GM21381 (cell line): ENCODE measurements around the gene LRRC14B.

Source experiments
- ATAC-seq: cut with Tn5 transposase; IDR thresholded peaks from one replicate; pipeline ENCODE4 v1.9.1; 2021; ENCODE audit warnings: mild to moderate bottlenecking, moderate library complexity; ENCODE audit not compliant: unreplicated experiment

LRRC14B gene

DNA sequence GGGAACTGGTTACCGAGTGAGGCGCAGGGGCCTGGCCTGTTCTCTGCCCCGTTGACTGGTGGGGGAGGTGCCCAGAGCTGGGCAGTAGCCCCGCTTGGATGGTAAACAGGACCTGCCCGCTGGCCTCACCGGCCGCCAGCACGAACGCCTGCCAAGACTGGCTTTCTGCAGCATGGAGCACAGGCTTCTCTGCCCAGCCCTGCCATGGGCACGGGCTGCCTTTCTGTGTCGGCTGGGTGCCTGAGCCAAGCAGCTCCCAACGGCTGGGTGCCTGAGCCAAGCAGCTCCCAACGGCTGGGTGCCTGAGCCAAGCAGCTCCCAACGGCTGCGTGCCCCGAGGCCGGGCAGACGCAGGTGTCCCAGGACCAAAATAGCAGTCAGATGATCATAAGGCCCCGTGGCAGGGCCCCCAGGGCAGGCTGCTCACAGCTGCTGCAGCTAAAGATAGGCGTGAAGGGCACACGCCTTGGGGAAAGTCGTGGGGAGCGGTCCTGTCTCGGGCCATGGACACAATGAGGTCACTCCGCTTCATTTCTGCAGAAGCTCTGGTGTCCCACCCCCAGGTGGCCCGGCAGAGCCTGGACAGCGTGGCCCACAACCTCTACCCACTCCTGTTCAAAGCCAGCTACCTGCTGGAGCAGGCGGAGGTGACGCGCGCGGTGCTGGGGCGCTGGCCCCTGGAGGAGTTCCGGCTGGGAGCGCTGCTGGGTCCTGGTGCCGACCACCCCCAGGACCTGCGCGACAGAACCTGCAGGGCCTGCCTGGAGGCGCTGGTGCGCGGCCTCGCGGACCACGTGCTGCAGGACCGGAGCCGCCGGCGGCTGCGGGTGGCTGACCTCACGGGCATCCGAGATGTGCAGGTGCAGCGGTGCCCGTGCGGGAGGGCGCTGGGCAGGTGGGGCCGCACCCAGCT, at the start of gene LRRC14B:
Gene LRRC14B (plus strand): TSS at position 460 of the 913 bp plus-strand sequence. CDS start 44 bp downstream, at position 504.
- peak; percentile 33 for ATAC-seq

DNA sequence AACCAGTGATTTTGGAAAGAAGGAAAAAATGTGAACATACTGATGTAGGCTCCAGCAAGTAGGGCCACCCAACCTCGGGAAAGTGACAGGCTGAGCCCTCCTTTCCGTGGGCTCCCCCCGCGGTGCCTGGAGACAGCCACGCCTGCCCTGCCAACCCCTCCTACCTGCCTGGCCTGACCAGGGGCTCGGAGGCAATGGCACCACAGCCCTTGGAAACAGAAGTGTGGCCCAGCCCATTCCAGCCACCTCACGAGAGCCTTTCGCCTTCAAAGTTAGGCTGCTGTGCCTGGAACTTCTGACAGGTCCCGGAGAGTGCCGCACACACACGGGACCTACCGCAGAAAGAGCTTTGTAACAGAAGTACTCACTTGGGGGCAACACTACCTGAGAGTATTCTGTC, 49.5 kb upstream of the LRRC14B start:
- ATAC-seq, result no peak

DNA sequence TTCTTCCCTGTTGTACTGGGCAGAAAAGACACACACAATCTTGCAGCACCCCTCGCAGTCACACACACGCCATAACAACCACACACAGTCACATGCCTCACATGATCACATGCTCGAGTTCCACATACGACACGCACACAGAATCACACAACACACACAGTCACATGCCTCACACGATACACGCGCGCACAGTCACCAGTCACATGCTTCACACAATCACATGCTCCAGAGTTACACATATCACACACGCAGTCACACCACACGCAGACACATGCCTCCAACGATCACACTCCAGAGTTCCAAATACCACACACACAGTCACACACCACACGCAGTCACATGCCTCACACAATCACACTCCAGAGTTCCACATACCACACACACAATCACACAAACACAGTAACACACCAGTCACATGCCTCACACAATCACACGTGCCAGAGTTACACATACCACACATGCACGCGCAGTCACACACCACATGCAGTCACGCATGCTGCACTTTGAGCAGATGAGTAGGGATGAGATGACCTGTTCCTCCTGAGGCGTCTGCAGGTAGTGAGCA, 49.0 kb upstream of the LRRC14B start:
- ATAC-seq, result no peak

DNA sequence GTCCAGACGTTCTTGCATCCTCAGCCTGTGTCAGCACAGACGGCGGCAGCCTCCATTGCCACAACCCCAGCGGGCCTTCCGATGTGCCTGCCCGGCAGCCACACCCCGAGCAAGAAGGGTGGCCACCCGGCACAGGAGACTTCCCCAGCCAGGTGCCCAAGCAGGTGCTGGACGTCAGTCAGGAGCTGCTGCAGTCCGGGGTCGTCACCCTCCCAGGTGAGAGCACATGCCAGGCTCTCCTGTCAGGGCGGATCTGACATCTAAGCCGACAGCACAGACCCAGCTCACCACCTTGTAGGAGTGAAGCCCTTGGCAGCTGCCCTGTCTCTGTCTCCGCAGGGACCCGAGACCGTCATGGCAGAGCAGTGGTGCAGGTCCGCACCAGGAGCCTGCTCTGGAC, 48.3 kb upstream of the LRRC14B start:
- no peak for ATAC-seq

DNA sequence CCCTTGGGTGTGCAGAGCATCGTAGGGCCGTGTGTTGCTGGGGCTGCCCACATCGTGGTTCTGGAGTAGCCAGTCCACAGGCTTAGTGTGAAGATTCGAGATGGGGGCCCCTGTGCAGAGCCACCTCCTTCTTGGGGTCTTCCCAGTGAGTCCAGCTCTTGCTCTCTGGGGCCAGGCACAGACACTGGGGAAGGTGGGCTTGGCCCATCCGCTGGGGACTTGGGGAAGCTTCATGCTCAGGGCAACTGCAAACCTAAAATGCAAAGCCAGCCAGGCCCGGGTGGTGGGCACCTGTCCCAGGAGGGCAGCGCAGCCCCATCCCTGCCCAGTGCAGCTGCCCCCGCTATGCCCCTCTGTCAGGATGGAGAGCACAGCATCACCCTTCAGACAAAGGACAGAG, 46.4 kb upstream of the LRRC14B start:
- no peak for ATAC-seq

DNA sequence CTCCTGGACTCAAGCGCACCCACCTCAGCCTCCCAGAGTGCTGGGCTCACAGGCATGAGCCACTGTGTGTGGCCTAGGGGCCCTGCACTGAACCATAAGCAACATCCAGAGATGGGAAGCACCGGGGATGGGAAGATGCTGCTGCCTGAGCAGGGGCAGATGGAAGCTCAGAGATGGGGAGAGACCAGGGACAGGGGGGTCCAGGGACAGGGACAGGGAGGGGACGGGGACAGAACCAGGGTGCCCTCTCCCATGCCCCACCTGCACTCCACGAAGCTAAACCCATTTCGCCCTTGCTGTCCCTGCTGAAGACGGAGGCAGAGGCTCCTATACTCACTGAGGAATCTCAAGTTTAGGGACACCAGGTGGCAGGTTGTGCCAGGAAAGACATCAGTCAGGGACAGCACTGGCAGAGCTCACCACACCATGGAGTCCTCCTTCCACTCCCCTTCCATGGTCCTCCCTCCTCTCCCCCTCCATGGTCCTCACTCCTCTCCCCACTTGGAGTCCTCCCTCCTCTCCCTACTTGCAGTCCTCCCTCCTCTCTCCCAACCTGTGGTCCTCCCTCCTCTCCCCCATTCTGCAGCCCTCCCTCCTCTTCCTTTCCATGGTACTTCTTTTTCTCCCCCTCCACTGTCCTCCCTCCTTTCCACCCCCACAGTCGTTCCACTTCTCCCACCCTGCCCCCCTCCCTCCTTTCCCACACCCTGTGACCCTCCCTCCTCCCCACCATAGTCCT, 45.5 kb upstream of the LRRC14B start:
- no peak for ATAC-seq

DNA sequence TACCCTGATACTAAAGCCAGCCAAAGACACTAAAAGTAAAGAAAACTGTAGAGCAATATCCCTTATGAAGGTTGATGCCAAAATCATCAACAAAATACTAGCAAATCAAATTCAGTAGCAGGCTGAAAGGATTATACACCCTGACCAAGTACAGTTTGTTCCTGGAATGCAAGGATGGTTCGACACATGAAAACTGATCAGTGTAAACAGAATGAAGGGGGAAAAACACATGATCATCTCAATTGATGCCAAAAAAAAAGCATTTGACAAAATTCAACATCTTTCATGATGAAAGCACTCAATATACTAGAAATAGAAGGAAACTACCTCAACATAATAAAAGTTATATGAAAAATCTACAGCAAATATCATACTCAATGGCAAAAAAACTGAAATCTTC, 43.5 kb upstream of the LRRC14B start:
- no peak for ATAC-seq

DNA sequence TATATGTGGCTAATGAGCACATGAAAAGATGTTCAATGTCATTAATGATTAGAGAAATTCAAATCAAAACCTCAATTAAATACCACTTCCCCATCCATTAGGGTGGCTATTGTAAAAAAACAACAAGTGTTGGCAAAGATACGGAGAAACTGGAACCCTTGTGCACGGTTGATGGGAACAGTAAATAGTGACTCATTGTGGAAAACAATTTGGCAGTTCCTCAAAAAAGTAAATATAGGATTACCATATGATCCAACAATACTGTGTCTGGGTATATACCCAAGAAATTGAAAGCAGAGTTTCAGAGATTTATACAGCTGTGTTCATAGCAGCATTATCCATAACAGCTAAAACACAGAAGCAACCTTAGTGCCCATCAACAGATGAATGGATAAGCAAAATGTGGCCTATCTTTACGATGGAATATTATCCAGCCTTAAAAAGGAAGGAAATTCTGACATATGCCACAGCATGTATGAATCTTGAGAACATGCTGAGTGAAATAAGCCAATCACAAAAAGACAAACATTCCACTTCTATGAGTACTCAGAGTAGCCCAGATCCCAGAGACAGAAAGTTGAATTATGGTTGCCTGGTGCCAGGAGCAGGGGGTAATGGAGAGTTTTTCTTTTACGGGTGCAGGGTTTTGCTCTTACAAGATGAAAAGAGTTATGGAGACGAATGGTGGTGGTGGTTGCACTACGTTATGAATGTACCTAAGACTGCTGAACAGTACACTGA, 41.4 kb upstream of the LRRC14B start:
- ATAC-seq, result no peak

DNA sequence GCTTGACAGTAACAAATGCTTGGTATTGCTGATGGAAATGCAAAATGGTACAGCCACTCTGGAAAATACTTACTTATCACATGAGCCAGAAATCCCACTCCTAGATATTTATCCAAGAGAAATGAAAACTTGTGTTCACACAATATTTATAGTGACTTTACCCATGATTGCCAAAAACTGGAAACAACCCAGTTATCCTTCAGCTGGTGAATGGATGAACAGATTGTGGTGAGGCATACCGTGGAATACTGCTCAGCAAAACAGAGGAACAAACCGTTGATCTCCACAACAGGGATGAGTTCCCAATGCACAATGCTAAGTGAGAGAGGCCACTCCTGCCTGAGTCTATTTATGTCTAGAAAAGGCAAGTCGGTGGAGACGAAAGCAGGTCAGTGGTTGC, 40.5 kb upstream of the LRRC14B start:
- no peak for ATAC-seq

DNA sequence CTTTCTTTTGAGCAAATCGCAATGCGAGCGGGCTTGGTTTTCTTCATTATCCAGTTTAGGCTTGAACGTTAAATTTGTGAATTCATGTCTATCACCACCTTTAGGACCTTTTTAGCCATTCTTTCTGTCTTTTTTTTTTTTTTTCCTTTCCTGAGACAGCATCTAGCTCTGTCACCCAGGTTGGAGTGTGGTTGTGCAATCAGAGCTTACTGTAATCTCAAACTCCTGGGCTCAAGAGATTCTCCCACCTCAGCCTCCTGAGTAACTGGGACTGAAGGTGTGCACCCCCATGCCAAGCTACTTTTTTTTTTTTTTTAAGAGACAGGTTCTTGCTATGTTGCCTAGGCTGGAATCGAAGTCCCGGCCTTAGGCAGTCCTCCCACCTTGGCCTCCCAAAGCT, 39.2 kb upstream of the LRRC14B start:
- no peak for ATAC-seq

DNA sequence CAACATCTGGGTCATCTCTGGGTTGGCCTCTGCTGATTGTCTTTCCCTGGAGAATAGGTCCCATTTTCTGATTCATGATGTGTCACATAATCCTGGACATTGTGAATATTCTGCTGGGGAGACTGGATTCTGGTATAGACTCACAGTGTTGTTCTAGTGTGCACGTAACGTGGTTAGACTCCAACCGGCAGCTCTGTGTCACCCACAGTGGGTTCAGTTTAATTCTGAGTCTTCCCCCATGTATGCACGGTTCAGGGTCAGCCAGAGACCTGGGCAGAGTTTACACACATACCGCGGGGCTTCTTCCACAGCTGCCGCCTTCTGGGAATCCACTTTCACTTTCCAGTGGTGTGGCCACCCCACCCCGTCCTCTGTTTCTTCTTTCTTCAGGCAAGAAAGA, 38.0 kb upstream of the LRRC14B start:
- ATAC-seq, result no peak

DNA sequence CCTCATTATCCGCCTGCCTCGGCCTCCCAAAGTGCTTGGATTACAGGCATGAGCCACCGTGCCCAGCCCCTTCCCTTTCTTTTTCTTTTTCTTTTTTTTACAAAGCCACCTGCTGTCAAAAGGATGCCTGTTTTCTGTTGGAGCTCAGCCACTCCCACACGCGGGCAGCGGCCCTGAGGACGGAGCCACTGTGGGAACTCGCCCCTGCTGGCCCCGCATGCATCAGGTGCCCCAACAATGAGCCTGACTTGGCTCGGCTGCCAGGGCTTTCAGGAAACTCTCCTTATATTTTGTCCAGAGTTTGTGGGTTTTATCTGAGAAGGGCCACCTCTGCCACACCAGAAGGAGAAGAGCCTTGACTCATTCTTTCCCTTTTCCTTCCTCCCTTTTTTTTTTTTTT, 37.1 kb upstream of the LRRC14B start:
- no peak for ATAC-seq

DNA sequence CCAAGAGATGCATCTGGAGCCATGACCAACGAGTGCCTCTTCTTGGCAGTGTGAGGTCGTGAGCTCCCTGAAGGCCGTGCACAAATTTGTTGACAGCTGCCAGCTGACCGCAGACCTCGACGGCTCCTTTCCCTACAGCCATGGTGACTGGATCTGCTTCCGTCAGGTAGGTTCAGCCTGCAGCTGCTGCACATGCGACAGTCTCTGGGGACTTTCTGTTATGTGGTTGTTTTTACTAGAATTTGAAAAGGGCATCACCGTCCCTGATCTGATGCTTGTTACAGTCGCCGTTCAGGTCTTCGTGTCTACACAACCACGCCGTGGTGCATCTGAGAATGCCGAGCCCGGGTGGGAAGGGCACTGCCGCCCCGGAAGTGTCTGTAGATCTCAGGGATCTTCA, 36.5 kb upstream of the LRRC14B start:
- ATAC-seq, result no peak

DNA sequence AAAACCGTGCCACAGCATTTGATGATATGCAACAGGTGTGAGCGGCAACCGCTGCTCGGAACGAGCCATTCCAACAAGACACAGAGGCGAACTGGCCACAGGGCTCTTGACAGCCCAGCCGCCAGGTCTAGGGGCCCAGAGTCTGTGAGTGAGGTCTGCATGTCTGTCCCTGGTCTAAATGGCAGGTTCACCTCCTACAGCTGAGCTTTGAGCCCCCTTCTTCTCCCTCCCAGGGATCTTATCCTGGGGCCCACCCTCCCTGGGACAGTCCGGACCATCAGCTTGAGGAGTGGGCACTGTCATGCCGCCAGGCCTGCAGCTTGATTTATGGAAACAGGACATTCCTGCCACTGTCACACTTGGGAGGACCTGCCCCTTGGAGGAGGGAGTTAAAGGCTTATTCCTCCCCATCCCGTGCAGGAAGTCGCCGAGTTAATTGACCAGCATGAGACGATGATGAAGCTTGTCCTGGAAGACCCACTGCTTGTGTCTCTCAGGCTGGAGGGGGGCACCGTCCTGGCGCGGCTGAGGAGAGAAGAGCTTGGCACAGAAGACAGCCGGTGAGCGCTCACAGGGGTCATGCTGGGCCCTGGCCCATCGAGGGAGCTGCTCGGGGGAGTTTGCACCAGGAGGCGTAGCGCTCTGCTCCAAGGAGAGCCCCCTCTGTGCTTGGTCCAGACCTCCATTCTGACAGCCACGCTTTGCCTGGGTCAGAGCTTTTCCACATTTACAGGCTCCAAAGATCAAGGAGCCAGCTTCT, 35.5 kb upstream of the LRRC14B start:
- no peak for ATAC-seq

DNA sequence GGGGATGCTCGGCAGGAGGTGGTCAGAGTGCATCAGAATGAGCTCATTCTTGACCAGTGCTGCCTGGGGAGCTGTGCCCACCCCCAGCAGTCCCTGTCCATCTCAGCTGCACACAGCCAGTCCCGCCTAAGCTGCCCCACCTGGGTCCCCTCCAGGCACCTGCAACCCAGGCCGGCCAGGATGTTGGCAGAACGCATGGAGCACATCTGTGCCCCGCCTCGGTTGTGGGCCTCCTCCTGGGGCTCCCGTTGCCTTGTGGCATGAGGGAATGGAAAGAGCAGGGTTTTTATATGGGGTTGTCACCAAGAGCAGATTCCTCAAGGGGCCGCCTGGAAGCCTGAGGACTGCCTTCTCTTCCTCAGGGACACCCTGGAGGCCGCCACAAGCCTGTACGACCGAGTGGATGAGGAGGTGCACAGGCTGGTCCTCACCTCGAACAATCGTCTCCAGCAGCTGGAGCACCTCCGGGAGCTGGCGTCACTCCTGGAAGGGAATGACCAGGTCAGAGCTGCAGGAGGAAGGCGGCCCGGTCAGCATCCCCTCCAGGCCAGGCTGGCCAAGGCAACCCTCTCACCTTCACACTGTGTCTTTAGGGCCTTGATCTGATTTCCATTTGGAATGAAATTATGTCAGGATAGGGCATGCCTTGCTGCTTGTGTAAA, 34.8 kb upstream of the LRRC14B start:
- ATAC-seq, result no peak

DNA sequence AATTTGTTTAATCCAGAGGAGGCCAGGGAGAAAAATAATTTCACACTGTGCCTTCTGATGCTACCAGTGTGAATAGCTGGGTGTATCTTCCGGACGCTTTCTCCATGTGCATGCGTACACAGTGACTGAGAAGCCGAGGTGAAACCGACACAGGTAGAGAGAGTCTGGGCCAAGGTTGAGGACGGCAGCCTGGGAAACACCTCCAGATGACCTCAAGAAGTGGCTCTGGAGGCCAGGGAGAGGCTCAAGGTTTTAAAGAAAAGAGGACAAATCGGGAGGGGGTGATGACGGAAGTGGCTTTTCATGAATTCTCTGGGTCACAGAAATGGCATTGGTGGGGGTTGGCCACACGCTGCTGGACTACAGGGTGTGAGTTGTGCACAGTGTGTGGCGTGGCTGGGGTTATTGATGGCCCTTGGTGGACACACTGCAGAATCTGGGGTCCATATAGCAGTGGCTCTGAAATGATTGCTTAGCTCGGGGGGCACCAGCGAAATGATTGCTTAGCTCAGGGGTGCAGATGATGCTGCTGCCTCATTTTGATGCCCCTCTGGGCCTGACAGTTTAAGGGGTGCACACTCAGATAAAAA, 34.1 kb upstream of the LRRC14B start:
- no peak for ATAC-seq

DNA sequence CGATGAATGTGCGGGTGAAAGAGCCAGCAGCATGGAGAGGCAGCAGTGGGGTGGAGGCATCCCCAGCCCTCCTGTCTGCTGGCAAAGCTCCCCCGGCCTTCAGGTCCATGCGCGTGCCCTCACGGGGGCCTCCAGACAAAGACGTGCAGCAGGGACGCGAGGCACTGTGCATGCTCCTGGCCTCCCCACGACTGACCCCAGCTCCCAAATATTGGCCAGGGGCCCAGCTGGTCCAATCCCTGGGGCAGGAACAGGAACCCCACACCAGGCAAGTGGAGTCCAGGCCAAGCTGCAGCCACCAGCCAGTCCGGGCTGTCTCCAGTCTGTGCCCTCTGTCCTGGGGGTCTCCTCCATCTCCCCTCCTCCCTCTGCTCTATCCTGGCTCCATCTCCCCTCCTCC, 33.5 kb upstream of the LRRC14B start:
- ATAC-seq, result no peak

DNA sequence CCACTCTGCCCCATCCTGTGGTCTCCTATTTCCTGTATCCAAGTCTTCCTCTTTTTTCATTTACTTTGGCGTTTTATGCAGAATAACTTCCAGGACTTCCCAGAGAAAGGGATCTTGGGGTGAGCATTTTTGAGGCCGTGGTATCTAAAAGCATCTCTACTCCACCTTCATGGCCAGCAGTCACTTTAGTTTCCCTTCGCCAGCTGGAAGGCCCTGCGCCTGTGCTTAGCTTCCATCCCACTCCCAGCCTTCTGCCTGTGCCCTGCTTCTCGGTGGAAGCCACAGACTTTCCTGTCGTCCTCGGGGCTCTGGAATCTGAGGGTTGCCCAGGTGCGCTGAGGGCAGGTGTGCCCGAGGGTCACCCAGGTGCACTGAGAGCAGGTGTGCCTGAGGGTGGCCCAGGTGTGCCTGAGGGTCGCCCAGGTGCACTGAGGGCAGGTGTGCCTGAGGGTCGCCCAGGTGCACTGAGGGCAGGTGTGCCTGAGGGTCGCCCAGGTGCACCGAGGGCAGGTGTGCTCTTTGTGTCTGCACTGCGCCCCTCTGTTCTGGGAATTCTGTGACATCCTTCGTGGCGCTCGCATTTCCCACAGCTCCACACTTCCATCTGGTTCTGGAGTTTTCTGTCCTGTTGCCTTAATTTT, 32.4 kb upstream of the LRRC14B start:
- ATAC-seq, result no peak
